RKO (cell line): ENCODE results near the gene EMC10.

ENCODE experiments used
- DNase-seq: peaks from one replicate; pipeline ENCODE4 v3.0.0-alpha.2; 2016; ENCODE audit warnings: low spot score

EMC10 gene

GRCh38 chr19:50496189-50497021 is 20.1 kb downstream of the EMC10 start:
- DNase-seq: peak; percentile 25

- no peak for DNase-seq
Measured at GRCh38 chr19:50497022-50497405, 20.7 kb downstream of the EMC10 start.

GRCh38 chr19:50498219-50499056 is 22.1 kb downstream of the EMC10 start:
- no peak for DNase-seq

- no peak for DNase-seq
Measured at GRCh38 chr19:50500060-50500752, 23.9 kb downstream of the EMC10 start.

- DNase-seq: no peak
Measured at GRCh38 chr19:50500753-50501151, 24.4 kb downstream of the EMC10 start.

DNA sequence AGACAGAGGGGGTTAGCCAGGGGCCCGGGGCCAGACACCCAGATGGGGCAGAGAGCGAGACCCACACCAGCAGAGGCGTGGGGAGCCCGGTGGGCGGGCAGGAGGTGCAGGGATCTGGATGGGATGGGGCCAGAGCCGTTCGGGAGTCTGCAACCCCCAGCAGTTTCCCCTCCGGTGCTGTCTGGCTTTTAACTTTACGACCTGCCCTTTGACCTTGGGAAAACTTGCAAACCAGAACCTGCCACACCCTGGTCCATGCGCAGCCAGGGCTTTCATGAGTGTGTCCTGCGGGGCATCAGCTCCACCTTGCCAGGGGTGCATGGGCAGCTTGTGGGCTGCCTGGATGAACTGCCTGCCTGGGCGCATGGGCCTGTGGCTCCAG is 24.9 kb downstream of the EMC10 start:
- DNase-seq: no peak

DNA sequence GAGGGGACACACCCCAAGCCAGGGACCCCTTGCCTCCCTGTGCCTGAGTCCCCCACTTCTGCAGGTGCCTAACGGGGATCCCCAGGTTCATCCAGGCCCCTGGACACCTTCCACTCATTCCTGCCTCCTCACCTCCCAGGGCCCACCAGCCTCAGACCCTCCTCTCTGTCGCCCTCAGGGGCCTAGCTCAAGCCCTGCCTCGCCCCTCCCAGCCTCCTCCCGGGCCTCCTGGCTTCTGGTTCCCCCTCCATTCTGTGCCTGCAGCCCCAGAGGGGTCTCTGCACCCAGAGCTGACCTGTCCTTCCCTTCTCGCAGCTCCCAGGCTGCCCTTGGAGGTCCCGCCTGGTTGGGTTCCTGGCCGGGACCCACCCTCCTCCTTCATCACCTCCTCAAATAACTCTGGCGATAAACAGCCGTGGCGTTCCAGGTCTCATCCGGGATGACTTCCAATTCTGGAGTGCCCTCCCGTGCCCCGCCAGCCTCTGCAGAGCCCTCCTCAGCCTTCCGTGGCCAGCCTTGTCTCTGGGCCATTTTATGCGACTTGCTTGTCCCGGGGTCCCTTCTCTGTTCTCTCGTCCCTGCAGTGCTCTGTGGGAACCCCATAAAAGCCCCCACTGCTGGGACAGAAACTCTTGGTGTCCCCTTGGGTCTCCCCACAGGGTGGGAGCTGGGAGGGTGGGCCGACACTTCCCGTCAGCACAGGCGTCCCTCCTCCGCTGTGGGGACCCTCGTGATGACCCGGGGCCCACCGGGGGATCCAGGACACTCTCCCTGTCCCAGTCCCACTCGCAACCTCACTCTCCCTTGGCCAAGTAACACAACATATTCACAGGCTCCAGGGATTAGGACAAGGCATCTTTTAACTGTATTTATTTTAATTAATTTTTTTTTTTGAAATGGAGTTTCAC is 25.5 kb downstream of the EMC10 start:
- no peak for DNase-seq

GRCh38 chr19:50505856-50506611 is 29.7 kb downstream of the EMC10 start:
- DNase-seq: no peak

GRCh38 chr19:50506700-50507099 is 30.4 kb downstream of the EMC10 start:
- no peak for DNase-seq

DNA sequence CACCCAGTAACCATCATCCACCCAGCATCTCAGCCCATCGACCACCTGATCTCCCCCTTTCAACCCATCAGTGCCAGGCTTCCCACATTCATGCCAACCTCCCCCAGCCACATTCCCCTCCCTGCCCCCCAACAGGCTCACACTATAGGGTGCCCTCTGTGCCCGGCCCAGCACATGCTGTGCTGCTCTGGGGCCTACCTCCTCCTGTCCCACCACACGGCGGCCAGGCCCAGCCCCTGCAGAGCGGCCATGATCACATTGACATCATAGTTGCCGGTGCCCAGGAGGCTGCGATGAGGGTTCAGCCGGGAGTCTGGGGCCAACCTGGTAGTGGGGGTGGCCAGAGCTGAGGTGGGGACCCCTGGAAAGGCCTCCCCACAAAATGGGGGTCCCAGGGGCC is 31.1 kb downstream of the EMC10 start:
- DNase-seq: no peak

DNA sequence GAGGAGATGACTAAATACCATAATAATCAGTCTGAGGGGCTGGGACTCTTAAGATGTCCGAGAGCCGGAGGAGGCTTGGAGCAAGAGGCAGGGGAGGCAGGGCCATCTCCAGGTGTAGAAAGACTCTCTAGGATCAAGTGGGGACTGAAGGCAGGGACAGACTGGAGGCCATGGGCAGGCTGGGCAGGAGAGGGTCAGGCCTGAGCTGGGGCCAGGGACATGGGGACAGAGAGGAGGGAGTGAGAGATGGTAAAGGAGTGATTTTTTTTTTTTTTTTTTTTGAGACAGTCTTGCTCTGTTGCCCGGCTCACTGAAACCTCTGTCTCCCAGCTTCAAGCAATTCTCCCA is 32.5 kb downstream of the EMC10 start:
- no peak for DNase-seq

- DNase-seq: no peak
Measured at GRCh38 chr19:50509366-50509765, 33.1 kb downstream of the EMC10 start.

GRCh38 chr19:50510121-50510670 is 33.9 kb downstream of the EMC10 start:
- no peak for DNase-seq

DNA sequence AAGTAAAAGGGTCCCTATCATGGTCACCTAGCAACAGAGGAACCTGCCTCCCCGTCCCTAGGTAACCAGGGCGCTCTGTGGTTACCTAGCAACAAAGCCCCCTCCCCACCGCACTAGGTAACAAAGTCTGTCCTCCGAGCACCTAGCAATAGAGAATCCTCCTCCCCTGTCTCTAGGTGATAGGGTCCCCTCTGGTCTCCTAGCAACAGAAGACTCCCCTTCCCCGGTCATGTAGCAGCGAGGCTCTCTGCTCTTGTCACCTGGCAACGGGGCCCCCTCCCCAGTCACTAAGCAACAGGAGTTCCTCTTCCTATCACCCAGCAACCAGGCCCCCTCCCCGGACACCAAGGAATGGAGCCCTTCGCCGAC is 34.4 kb downstream of the EMC10 start:
- no peak for DNase-seq

GRCh38 chr19:50511069-50511822 is 34.9 kb downstream of the EMC10 start, which contains the start of gene JOSD2:
Gene JOSD2, minus strand, starts transcription at chr19:50511191. Its CDS starts 760 bp downstream, at chr19:50510431.
- peak; percentile 99 for DNase-seq

- no peak for DNase-seq
Measured at GRCh38 chr19:50512112-50512998, 36.0 kb downstream of the EMC10 start.

GRCh38 chr19:50512999-50513745 is 36.9 kb downstream of the EMC10 start:
- no peak for DNase-seq

GRCh38 chr19:50513746-50514345 is 37.5 kb downstream of the EMC10 start, which contains the start of gene ASPDH:
Gene ASPDH, minus strand, starts transcription at chr19:50513913. Its CDS starts 90 bp downstream, at chr19:50513823.
- DNase-seq: no peak
